Smooth muscle cell (in vitro differentiated cells): Measurements from ENCODE around the gene CACNA1D. TPM values are rescaled to one million over a fixed set of nuclear protein-coding genes. Genes with fewer than 3 reads are reported as not detected.

Experiments
- DNase-seq: peaks from one replicate; lab custom pipeline; 2025; ENCODE audit not compliant: unreplicated experiment; lab: John Stamatoyannopoulos, UW
- H2AFZ ChIP-seq: fragments of 200-600 bp; sonication (generic); 2 replicates; pipeline ENCODE4 v1.6.0; 2016; ENCODE audit warnings: antibody characterized with exemption, low read depth, mild to moderate bottlenecking
- H3F3A ChIP-seq: fragments of 200-600 bp; sonication (generic); 2 replicates; pipeline ENCODE4 v1.6.0; 2017; ENCODE audit warnings: antibody characterized with exemption, low read depth
- H3K27ac ChIP-seq: fragments of 200-600 bp; sonication (generic); 2 replicates; pipeline ENCODE4 v1.5.1; 2016; ENCODE audit warnings: low read depth, mild to moderate bottlenecking
- H3K27me3 ChIP-seq: fragments of 200-600 bp; sonication (generic); 2 replicates; pipeline ENCODE4 v1.6.1; 2016; ENCODE audit warnings: low read depth, mild to moderate bottlenecking
- H3K36me3 ChIP-seq: fragments of 200-600 bp; sonication (generic); 2 replicates; pipeline ENCODE4 v1.5.1; 2016; ENCODE audit warnings: low read depth
- H3K4me1 ChIP-seq: fragments of 200-600 bp; sonication (generic); 2 replicates; pipeline ENCODE4 v1.5.1; 2016; ENCODE audit warnings: low read depth
- H3K4me2 ChIP-seq: fragments of 200-600 bp; sonication (generic); 2 replicates; pipeline ENCODE4 v1.6.0; 2016; ENCODE audit warnings: mild to moderate bottlenecking
- H3K4me3 ChIP-seq: fragments of 200-600 bp; sonication (generic); 2 replicates; pipeline ENCODE4 v1.5.1; 2016; ENCODE audit warnings: mild to moderate bottlenecking
- H3K79me2 ChIP-seq: fragments of 200-600 bp; sonication (generic); 2 replicates; pipeline ENCODE4 v1.6.0; 2016; ENCODE audit warnings: low read depth, mild to moderate bottlenecking
- H3K9ac ChIP-seq: fragments of 200-600 bp; sonication (generic); 2 replicates; pipeline ENCODE4 v1.6.0; 2016; ENCODE audit warnings: low read depth
- H3K9me3 ChIP-seq: fragments of 200-600 bp; sonication (generic); replicated peaks from 2 replicates; pipeline ENCODE4 v1.5.1; 2016; ENCODE audit warnings: low read depth
- H4K20me1 ChIP-seq: fragments of 200-600 bp; sonication (generic); 2 replicates; pipeline ENCODE4 v1.6.0; 2016; ENCODE audit warnings: low read depth
- CTCF ChIP-seq: fragments of 200-600 bp; sonication (generic); IDR thresholded peaks from 2 replicates; pipeline ENCODE4 v1.5.1; 2017; ENCODE audit warnings: borderline replicate concordance, mild to moderate bottlenecking, antibody characterized with exemption; ENCODE audit not compliant: insufficient read depth, poor library complexity, severe bottlenecking
- WGBS: methylation state at CpG from one replicate; pipeline ENCODE4 v1.1.7; 2016; ENCODE audit warnings: low lambda C conversion rate; 5-methylcytosine and 5-hydroxymethylcytosine counted together
- polyA plus RNA-seq: library from polyadenylated mRNA; unstranded; fragments of >200 nt; fragmentation: Nextera tagmentation; extraction: Ambion mirVana; gene quantifications from 2 replicates; pipeline ENCODE4 v1.2.1, GENCODE V29; 2016
- total RNA-seq: library from RNA; depleted of rRNA; stranded (reverse); fragments of >200 nt; gene quantifications from 2 replicates; pipeline ENCODE4 v1.2.3, GENCODE V29; 2014

The CACNA1D gene
- total and polyA plus RNA-seq, 2 experiments from 2014 or later, result 0.63 to 1.4 TPM

GRCh38 chr3:53530205-53530604 lies 35.8 kb downstream of the CACNA1D start:
- Histone ChIP-seq H3F3A (no peaks in the 10 kb centered on the region), H3K27me3 (no peaks in the 10 kb centered on the region), H4K20me1 (no peaks in the 10 kb centered on the region), H3K79me2 (no peaks in the 10 kb centered on the region), H3K36me3 (no peaks in the 10 kb centered on the region), H3K4me3 (no peak overlapping the region), H2AFZ (no peak overlapping the region), H3K9me3 (no peaks in the 10 kb centered on the region), H3K4me2 (no peak overlapping the region), H3K27ac (no peak overlapping the region), H3K4me1 (no peaks in the 10 kb centered on the region), H3K9ac (no peak overlapping the region)
- no peak for TF ChIP-seq CTCF
- WGBS, result 93% methylated on average over 4 of the region's 4 CpGs
- DNase-seq, result no peak

GRCh38 chr3:53531749-53532148 lies 37.3 kb downstream of the CACNA1D start:
- Histone ChIP-seq H3K27ac (no peak overlapping the region), H3K9ac (no peak overlapping the region), H3K4me2 (no peak overlapping the region), H3K79me2 (no peaks in the 10 kb centered on the region), H3K4me3 (no peak overlapping the region), H3K27me3 (no peaks in the 10 kb centered on the region), H3F3A (no peaks in the 10 kb centered on the region), H3K36me3 (no peaks in the 10 kb centered on the region), H4K20me1 (no peaks in the 10 kb centered on the region), H3K4me1 (no peaks in the 10 kb centered on the region), H3K9me3 (no peaks in the 10 kb centered on the region), H2AFZ (no peak overlapping the region)
- no peak for DNase-seq
- 76% methylated on average over 3 of the region's 3 CpGs for WGBS
- TF ChIP-seq CTCF, result no peak

- 97% methylated on average over 6 of the region's 6 CpGs for WGBS
Measured at GRCh38 chr3:53533472-53533871, 39.1 kb downstream of the CACNA1D start.

More at GRCh38 chr3:53533472-53533871, 39.1 kb downstream of the CACNA1D start:
- no peak overlapping the region for H2AFZ ChIP-seq
- H3K4me1 ChIP-seq, result no peaks in the 10 kb centered on the region
- H3K9me3 ChIP-seq, result no peaks in the 10 kb centered on the region
- no peak overlapping the region for H3K4me2 ChIP-seq
- TF ChIP-seq CTCF, result no peak
- H3K4me3 ChIP-seq, result no peak overlapping the region
- DNase-seq, result no peak
- H3K9ac ChIP-seq, result no peak overlapping the region
- H3F3A ChIP-seq, result no peaks in the 10 kb centered on the region
- H3K27me3 ChIP-seq, result no peaks in the 10 kb centered on the region
- H3K27ac ChIP-seq, result no peak overlapping the region
- H4K20me1 ChIP-seq, result no peaks in the 10 kb centered on the region
- H3K36me3 ChIP-seq, result no peaks in the 10 kb centered on the region
- H3K79me2 ChIP-seq, result no peaks in the 10 kb centered on the region
